Prostate gland (tissue), 2 donors: ENCODE measurements around the gene ZNF630.

Source experiments
- CTCF ChIP-seq, 4 experiments: fragments of 200-600 bp in 2 of 4; fragments of 450-650 bp in 2 of 4; sonication (generic) in 2 of 4; IDR thresholded peaks; 1 replicate in 3 of 4; 2 replicates in 1 of 4; pipeline ENCODE4 v1.5.1; 2016 to 2019; ENCODE audit warnings: antibody characterized with exemption in 4 of 4, mild to moderate bottlenecking in 2 of 4, moderate library complexity in 2 of 4
- POLR2A ChIP-seq: fragments of 450-650 bp; IDR thresholded peaks from one replicate; pipeline ENCODE4 v1.6.1; 2016; ENCODE audit warnings: antibody characterized with exemption, mild to moderate bottlenecking
- POLR2AphosphoS5 ChIP-seq: sonication (generic); formaldehyde crosslinking; IDR thresholded peaks from one replicate; pipeline ENCODE4 v1.6.1; 2017; ENCODE audit warnings: antibody characterized with exemption

- TF ChIP-seq CTCF (IDR thresholded peaks at IDR 0.05) (no peak), POLR2A (no peak), POLR2AphosphoS5 (no peak)
Observed at GRCh38 chrX:48058621-48059295, 12.7 kb downstream of the ZNF630 start.
